ENCODE results near the gene DYRK1B.
"Not testable (repeated sequence)": the region's sequence is repeated elsewhere in the genome, so short reads cannot be mapped to it uniquely, and the experiment has no call there.

Gene DYRK1B

GRCh38 chr19:39833464-39834286 is at the start of gene DYRK1B:
Gene DYRK1B (minus strand): TSS chr19:39834162. CDS start chr19:39831867, 2,295 bp downstream.
- DNase-seq = peak; percentile 97 to 99
- no peaks in the 10 kb centered on the region for H3K27me3 ChIP-seq
- TF ChIP-seq CTCF (IDR thresholded peaks at IDR 0.05) = peak in 1 of 2 experiments; percentile 15
- peak within 1 kb of the TSS; percentile 88 to 90 for H3K4me3 ChIP-seq
- H3K27ac ChIP-seq = peak within 1 kb of the TSS; percentile 91 to 92
- intact Hi-C loops (cut with DNase I; ENCODE audit: low total_unique reads) = no loop called here
- H3K9me3 ChIP-seq = no peaks in the 10 kb centered on the region
- H3K4me1 ChIP-seq = peaks cover 0 to 21% (median 18%) of the 10 kb centered on the region in 4 donors
- peaks cover 42 to 73% (median 58%) of the 10 kb centered on the region in 3 donors for H3K36me3 ChIP-seq

- H3K27ac ChIP-seq; H3K36me3 ChIP-seq; intact Hi-C loops (cut with DNase I; ENCODE audit: low total_unique reads); H3K4me3 ChIP-seq; H3K4me1 ChIP-seq; H3K9me3 ChIP-seq: not testable (repeated sequence)
- DNase-seq = peak in 1 of 2 donors; percentile 11
- H3K27me3 ChIP-seq = peaks cover 0 to 10% of the 10 kb centered on the region in 2 donors
Observed at GRCh38 chr19:39882645-39883044, 48.7 kb upstream of the DYRK1B start.

DNA sequence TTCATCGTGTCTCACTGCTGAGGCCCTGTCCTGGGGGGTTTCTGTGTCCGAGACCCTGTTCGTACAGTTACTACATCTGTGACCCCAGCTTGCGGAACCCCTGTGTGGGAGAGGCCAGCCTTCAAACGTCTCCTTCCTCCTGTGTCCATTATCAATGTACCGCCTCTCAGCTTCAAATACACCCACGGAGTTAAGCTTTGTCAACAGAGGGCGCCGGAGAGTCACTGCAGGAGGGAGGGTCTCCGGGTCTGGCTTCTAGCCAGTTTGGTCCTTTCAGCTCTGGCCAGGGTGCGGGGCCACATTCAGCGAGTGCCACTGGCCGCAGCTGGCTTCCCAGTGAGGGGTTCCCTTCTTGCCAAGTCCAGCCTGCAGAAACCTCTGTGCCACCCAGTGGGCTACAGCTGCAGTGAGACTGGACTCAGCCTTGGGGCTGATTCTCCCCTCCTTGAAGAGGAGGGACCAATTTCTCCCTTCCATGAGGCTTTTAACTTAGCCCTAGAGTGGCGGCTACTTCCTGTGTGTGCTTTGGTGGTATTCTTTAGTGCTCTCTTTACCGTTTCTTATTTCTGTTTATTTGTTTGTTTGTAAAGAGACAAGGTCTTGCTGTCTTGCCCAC is 47.6 kb upstream of the DYRK1B start:
- peak in 1 of 2 donors; percentile 19 for DNase-seq
- intact Hi-C loops (cut with DNase I; ENCODE audit: low total_unique reads); H3K27ac ChIP-seq; H3K36me3 ChIP-seq; H3K4me1 ChIP-seq; H3K9me3 ChIP-seq; H3K4me3 ChIP-seq: not testable (repeated sequence)
- H3K27me3 ChIP-seq = peaks cover 0 to 10% of the 10 kb centered on the region in 2 donors

DNA sequence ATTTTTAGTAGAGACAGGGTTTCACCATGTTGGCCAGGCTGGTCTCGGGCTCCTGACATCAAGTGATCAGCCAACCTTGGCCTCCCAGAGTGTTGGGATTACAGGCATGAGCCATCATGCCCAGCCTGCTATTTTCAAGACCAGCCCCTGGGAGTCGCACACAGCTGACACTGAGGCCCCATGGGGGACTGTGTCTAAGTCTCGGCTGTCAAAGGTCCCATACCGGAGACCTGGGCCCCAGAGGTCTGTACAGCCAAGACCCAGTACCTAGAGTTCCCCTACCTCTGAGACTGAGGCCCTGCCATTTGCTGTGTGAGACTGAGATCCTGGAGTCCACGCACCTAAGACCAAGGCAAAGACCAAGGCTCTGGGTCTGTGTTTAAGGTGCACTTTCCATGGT is 46.3 kb upstream of the DYRK1B start:
- DNase-seq; H3K9me3 ChIP-seq; intact Hi-C loops (cut with DNase I; ENCODE audit: low total_unique reads); H3K4me1 ChIP-seq; H3K4me3 ChIP-seq; H3K36me3 ChIP-seq; H3K27ac ChIP-seq: not testable (repeated sequence)
- H3K27me3 ChIP-seq = peaks cover 0 to 10% of the 10 kb centered on the region in 2 donors

- peaks cover 0 to 10% of the 10 kb centered on the region in 2 donors for H3K27me3 ChIP-seq
- H3K4me3 ChIP-seq; H3K9me3 ChIP-seq; intact Hi-C loops (cut with DNase I; ENCODE audit: low total_unique reads); H3K36me3 ChIP-seq; H3K27ac ChIP-seq; H3K4me1 ChIP-seq; DNase-seq: not testable (repeated sequence)
Observed at GRCh38 chr19:39879796-39880195, 45.8 kb upstream of the DYRK1B start.

DNA sequence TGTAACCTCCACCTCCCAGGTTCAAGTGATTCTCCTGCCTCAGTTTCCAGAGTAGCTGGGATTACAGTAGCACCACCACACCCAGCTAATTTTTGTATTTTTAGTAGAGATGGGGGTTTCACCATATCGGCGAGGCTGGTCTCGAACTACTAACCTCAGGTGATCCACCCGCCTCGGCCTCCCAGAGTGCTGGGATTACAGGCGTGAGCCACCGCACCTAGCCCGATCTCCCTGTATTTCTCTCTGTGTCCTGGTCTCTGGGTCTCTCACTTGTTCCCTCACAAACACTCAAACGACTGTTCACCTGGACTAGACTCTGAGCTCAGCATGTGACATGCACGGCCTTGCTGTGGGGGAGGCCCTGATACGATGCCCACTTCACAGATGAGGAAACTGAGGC is 44.9 kb upstream of the DYRK1B start:
- H3K36me3 ChIP-seq; H3K27ac ChIP-seq; H3K4me1 ChIP-seq; H3K9me3 ChIP-seq; DNase-seq; H3K4me3 ChIP-seq; intact Hi-C loops (cut with DNase I; ENCODE audit: low total_unique reads): not testable (repeated sequence)
- peaks cover 0 to 10% of the 10 kb centered on the region in 2 donors for H3K27me3 ChIP-seq

DNA sequence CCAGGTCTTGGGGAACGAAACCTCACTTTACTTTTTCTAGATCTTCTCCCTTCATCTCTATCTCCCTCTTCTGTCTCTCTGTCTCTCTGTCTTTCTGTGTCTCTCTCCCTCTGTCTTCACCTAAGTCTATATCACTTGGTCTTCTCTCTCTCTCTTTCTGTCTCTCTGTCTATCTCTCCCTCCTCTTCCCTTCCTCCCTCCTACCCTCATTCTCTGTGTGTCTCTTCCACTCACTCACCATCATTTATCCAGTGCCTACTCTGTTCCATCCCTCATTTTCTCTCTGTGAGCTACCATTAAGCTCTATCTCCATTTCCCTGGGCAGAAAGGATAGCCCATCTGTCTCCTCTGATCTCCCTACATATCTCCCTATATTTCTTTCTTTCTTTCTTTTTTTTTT is 44.4 kb upstream of the DYRK1B start:
- no peaks in the 10 kb centered on the region for H3K4me1 ChIP-seq
- TF ChIP-seq CTCF (IDR thresholded peaks at IDR 0.05) = no peak
- H3K9me3 ChIP-seq = no peaks in the 10 kb centered on the region
- no peaks in the 10 kb centered on the region for H3K36me3 ChIP-seq
- no peak overlapping the region for H3K27ac ChIP-seq
- H3K4me3 ChIP-seq = no peak overlapping the region
- DNase-seq = no peak
- peaks cover 0 to 10% of the 10 kb centered on the region in 2 donors for H3K27me3 ChIP-seq
- intact Hi-C loops (cut with DNase I; ENCODE audit: low total_unique reads) = no loop called here

- DNase-seq; H3K36me3 ChIP-seq; H3K4me3 ChIP-seq; H3K4me1 ChIP-seq; intact Hi-C loops (cut with DNase I; ENCODE audit: low total_unique reads); H3K27ac ChIP-seq; H3K9me3 ChIP-seq: not testable (repeated sequence)
- H3K27me3 ChIP-seq = peaks cover 0 to 10% of the 10 kb centered on the region in 2 donors
Observed at GRCh38 chr19:39877982-39878381, 44.0 kb upstream of the DYRK1B start.

DNA sequence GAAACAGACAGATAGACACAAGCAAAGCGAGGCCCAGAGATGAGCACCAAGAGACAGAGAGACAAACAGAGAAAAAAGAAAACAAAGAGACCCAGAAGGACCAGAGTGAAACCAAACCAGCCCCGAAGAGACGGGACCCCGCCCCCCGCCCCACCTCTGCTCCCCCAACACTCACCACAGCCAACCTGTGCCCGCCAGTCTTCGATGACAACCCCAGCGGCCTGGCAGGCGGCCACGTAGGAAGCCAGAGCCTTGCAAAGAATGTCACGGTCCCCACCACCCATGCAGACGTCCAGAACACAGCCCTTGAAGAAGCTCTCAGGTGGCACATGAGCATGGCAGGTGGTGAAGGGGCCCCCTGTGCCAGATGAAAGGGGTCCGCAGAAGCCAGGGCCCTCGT is 43.5 kb upstream of the DYRK1B start:
- H3K4me1 ChIP-seq; DNase-seq; intact Hi-C loops (cut with DNase I; ENCODE audit: low total_unique reads); H3K4me3 ChIP-seq; H3K36me3 ChIP-seq; H3K27ac ChIP-seq; H3K9me3 ChIP-seq: not testable (repeated sequence)
- H3K27me3 ChIP-seq = peaks cover 0 to 10% of the 10 kb centered on the region in 2 donors

- DNase-seq; H3K4me1 ChIP-seq; H3K4me3 ChIP-seq; intact Hi-C loops (cut with DNase I; ENCODE audit: low total_unique reads); H3K9me3 ChIP-seq; H3K27ac ChIP-seq; H3K36me3 ChIP-seq: not testable (repeated sequence)
- H3K27me3 ChIP-seq = peaks cover 0 to 10% of the 10 kb centered on the region in 2 donors
Observed at GRCh38 chr19:39876486-39876885, 42.5 kb upstream of the DYRK1B start.

GRCh38 chr19:39875401-39875864 is 41.5 kb upstream of the DYRK1B start:
- intact Hi-C loops (cut with DNase I; ENCODE audit: low total_unique reads); H3K4me3 ChIP-seq; H3K4me1 ChIP-seq; DNase-seq; H3K9me3 ChIP-seq; H3K36me3 ChIP-seq; H3K27ac ChIP-seq: not testable (repeated sequence)
- H3K27me3 ChIP-seq = peaks cover 0 to 10% of the 10 kb centered on the region in 2 donors
